CD4-positive, alpha-beta T cell treated with Interleukin-6 at 100 ng/mL for 8 hours (primary cell): ENCODE measurements around the gene MICALL1.
"Not testable (repeated sequence)": the region's sequence is repeated elsewhere in the genome, so short reads cannot be mapped to it uniquely, and the experiment has no call there.

Experiments
- DNase-seq: peaks from one replicate; pipeline ENCODE4 v3.0.0-alpha.2; 2020; ENCODE audit warnings: mixed read lengths, low spot score

Gene MICALL1

GRCh38 chr22:37927637-37927936 is 21.5 kb downstream of the MICALL1 start:
- no peak for DNase-seq

GRCh38 chr22:37929390-37929789 is 23.3 kb downstream of the MICALL1 start:
- DNase-seq, result no peak

GRCh38 chr22:37930270-37930951 is 24.3 kb downstream of the MICALL1 start:
- no peak for DNase-seq

- DNase-seq, result no peak
Observed at GRCh38 chr22:37930952-37931440, 24.9 kb downstream of the MICALL1 start.

- DNase-seq, result no peak
Observed at GRCh38 chr22:37931893-37932389, 25.8 kb downstream of the MICALL1 start.

- no peak for DNase-seq
Observed at GRCh38 chr22:37932401-37932800, 26.3 kb downstream of the MICALL1 start.

- no peak for DNase-seq
Observed at GRCh38 chr22:37932821-37933578, 26.9 kb downstream of the MICALL1 start.

- peak; percentile 78 for DNase-seq
Observed at GRCh38 chr22:37933711-37934376, 27.7 kb downstream of the MICALL1 start.

- DNase-seq, result no peak
Observed at GRCh38 chr22:37940698-37941376, 34.7 kb downstream of the MICALL1 start.

GRCh38 chr22:37942133-37942532 is 36.0 kb downstream of the MICALL1 start:
- DNase-seq, result no peak

GRCh38 chr22:37943136-37943824 is 37.2 kb downstream of the MICALL1 start:
- DNase-seq, result no peak

- DNase-seq, result no peak
Observed at GRCh38 chr22:37943825-37944198, 37.7 kb downstream of the MICALL1 start.

GRCh38 chr22:37944423-37944822 is 38.3 kb downstream of the MICALL1 start:
- DNase-seq, result not testable (repeated sequence)

- DNase-seq, result not testable (repeated sequence)
Observed at GRCh38 chr22:37947142-37947795, 41.2 kb downstream of the MICALL1 start.

- no peak for DNase-seq
Observed at GRCh38 chr22:37951305-37951704, 45.2 kb downstream of the MICALL1 start.

- DNase-seq, result not testable (repeated sequence)
Observed at GRCh38 chr22:37952629-37953028, 46.5 kb downstream of the MICALL1 start.

- DNase-seq, result no peak
Observed at GRCh38 chr22:37953062-37953436, 47.0 kb downstream of the MICALL1 start.

- DNase-seq, result peak; percentile 96
Observed at GRCh38 chr22:37953437-37954179, 47.5 kb downstream of the MICALL1 start, which contains the start of the genes C22orf23 and POLR2F. TSS of gene C22orf23 (minus strand) at chr22:37953601. CDS start at chr22:37953149, 452 bp downstream. TSS of gene POLR2F (plus strand) at chr22:37953699. CDS start at chr22:37953788, 89 bp downstream.

GRCh38 chr22:37954686-37955085 is 48.6 kb downstream of the MICALL1 start:
- no peak for DNase-seq

GRCh38 chr22:37955825-37956397 is 49.8 kb downstream of the MICALL1 start:
- not testable (repeated sequence) for DNase-seq
